HT1080 (cell line): ENCODE results near the gene PIGV. TPM values are rescaled to one million over a fixed set of nuclear protein-coding genes. Genes with fewer than 3 reads are reported as not detected.
A peak's percentile ranks its signal among the peaks of the same experiment; 100 is the strongest.
"Not testable (repeated sequence)": the region's sequence is repeated elsewhere in the genome, so short reads cannot be mapped to it uniquely, and the experiment has no call there.

ENCODE experiments used
- DNase-seq: peaks from one replicate; pipeline ENCODE4 v3.0.0-alpha.2; 2015; ENCODE audit warnings: low read depth
- total RNA-seq: library from RNA; depleted of rRNA; stranded (reverse); fragments of >200 nt; shearing (Covaris generic); gene quantifications from 2 replicates; pipeline ENCODE4 v1.2.3, GENCODE V29; 2014

Gene PIGV
- total RNA-seq, 1 experiment from 2014 or later, result 13.3 TPM

DNA sequence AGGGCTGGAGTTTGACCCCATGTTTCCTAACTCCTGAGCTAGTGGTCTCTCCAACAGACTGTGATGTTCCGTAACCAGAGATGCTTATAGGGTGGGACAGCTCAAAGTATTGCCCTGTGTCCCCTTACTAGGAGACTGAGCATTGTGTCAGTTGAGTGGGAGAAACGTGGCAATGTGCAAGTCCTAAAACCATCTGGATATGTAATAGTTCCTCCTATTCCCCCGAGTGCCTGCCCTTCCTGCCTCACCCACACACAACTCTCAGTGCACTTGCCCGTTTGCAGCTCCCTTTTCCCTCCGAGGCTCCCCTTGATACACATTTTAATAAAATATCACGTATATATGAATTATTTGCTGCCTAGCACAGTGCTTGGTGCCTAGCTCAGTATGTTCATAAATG is 3.4 kb downstream of the PIGV start:
- no peak for DNase-seq

DNA sequence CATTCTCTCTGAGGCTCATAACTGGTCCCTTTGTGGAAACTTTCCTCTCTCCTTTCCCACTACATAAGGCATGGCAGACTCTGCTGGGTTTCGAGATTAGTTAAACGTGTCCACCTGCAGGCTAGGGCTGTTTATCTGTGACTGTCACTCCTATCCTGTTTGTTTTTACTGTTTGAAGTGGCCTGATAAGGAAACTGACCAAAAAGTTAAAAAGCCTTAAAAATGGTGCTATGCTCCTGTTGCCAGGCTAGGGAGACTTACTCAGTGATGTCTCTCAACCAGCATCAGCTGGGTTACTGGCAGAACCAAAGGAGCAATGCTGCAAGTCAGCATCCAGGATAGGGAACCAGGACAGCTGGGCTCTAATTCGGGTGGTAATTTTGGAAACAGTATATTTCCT is 3.9 kb downstream of the PIGV start:
- DNase-seq, result no peak

DNA sequence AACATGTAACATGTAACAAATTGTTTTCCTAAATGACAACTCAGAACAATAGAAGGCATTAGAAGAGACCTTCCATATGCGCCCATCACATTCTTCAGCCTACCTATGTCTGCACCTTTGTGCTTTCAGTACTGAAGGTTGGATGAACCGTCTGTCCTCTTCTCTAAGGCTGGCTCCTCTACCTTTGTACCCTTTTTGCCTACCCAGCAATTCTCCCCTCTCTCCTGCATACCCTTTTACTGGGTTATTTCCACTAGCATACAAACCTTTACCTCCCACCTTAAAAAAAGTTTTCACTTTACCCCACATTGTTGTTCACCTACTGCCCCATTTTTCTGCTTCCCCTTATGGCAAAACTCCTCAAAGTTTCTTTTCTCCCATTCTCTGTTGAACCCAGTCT is 5.2 kb downstream of the PIGV start:
- no peak for DNase-seq

DNA sequence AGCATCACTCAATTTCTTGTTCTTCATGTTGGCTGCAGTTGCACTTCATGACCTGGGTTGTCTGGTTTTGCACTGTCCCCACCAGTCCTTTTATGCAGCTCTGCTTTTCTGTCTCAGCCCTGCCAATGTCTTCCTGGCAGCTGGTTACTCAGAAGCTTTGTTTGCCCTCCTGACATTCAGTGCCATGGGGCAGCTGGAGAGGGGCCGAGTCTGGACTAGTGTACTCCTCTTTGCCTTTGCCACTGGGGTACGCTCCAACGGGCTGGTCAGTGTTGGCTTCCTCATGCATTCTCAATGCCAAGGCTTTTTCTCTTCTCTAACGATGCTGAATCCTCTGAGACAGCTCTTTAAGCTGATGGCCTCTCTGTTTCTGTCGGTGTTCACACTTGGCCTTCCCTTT is 6.6 kb downstream of the PIGV start:
- no peak for DNase-seq

DNA sequence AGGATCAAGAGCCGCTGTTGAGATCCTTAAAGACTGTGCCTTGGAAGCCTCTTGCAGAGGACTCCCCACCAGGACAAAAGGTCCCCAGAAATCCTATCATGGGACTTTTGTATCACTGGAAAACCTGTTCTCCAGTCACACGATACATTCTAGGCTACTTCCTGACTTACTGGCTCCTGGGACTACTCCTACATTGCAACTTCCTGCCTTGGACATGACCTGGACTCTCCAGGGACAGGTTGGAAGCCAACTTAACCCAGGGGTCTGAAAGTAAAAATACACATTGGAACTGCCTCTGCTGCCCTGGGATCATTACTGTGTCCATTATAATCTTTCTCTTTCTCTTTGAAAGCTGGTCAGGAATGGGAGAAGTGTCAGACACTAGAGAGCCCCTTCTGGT is 9.9 kb downstream of the PIGV start:
- no peak for DNase-seq

DNA sequence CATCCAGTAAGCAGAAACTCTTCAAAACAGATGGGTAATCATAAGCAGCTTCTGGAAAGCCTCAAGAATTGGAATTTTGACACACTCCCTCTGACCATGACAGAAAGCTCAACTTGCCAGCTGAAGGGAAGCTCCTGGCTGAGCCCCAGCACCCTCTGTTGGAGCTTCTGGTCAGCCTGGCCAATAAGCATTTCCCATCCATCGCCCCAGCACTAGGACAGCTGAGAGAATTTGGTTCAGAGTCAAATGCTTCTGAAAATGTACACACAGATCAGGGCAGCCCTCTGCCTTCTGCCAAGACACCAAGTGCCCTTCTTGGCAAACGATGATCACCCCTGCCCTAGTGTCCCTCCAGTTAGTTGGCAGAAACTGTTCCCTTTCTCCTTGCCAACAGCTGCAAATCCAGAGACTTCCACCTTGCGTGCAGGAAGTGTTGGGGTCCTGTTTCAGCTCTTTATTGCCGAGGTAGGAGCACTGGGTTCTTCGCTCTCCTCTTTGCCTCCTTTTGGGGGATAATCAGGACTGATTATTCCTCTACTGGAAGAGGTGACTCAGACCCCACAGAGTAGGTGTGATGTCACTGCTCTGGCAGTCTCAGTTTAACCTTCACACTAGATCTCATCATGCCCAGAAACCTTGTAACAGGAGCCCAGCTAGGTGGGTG is 11.9 kb downstream of the PIGV start:
- DNase-seq, result peak; percentile 69

DNA sequence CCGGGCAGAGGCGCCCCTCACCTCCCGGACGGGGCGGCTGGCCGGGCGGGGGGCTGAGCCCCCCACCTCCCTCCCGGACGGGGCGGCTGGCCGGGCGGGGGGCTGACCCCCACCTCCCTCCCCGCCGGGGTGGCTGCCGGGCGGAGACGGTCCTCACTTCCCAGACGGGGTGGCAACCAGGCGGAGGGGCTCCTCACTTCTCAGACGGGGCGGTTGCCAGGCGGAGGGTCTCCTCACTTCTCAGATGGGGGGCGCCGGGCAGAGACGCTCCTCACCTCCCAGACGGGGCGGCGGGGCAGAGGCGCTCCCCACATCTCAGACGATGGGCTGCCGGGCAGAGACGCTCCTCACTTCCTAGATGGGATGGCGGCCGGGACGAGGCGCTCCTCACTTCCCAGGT is 16.2 kb downstream of the PIGV start:
- DNase-seq, result not testable (repeated sequence)

DNA sequence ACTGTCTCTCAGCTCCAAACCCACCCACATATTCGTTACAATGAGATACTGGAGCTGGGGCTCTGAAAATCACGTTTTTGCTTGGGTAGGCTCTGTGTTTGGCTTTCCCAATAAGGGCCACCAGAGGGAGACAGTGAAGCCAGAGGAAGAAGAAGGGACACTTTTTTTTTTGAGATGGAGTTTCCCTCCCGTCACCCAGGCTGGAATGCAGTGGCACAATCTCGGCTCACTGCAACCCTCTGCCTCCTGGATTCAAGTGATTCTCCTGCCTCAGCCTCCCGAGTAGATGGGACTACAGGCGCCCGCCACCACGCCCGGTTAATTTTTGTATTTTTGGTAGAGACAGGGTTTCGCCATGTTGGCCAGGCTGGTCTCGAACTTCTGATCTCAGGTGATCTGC is 22.4 kb downstream of the PIGV start:
- peak; percentile 70 for DNase-seq

DNA sequence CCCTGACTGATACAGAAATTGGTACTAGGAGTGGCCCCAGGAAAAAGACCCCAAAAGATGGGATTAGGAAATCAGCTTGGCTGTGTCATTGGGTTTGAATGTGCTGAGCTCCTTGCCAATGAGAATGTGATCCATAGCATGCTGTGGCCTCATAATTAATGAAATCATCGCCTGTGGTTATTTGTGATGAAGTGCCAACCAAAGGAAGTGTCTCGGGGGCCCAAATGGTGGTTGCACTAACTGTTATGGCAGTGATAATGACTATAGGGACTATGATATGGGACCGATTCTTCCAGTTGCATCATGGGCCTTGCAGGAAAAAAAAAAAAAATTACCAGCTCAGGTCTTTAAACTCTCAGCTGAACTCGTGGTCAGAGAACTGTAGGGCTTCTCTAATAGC is 23.3 kb downstream of the PIGV start:
- no peak for DNase-seq

DNA sequence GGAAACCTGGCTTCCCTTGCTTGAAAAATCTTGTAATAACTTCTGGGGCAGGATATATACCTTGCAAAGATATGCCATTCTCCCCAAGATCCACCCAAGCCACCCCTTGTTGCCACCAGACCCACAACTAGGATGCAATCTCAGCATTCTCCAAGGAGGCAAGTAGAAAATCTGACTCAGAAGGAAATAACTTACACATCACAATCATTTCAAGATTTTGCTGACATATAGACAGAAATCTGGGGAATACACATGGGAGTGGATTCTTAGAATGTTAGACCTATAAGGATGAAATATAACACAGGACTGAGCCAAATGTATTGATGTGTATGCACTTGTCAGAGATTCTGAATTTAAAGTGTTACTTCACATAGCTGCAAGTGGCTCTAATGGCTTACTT is 24.0 kb downstream of the PIGV start:
- DNase-seq, result no peak

DNA sequence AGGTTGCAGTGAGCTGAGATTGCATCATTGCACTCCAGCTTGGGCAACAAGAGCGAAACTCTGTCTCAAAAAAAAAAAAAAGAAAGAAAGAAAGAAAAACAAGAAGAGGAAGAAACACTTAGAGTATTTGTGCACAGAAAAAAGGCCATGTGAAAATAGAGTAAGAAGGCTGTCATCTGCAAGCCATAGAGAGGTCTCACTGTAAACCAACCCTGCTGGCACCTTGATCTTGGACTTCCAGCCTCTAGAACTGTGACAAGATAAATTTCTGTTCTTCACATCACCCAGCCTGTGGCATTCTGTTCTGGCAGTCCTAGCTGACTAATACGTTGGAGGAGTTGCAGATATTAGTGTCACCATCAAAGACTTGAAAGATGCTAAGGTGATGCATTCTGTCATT is 26.6 kb downstream of the PIGV start:
- no peak for DNase-seq

DNA sequence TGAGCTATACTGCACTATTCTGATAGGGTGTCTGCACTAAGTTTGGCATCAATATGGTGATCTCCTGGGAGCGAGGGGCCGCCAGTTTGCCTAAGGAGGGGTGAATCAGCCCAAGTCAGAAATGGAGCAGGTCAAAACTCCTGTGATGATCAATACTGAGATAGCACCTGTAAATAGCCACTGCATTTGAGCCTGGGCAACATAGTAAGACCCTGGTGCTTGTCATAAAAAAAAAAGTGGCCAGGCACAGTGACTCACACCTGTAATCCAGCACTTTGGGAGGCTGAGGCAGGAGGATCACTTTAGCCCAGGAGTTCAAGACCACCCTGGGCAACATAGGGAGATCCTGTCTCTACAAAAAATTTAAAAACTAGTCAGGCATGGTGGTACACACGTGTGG is 27.1 kb downstream of the PIGV start:
- DNase-seq, result no peak

DNA sequence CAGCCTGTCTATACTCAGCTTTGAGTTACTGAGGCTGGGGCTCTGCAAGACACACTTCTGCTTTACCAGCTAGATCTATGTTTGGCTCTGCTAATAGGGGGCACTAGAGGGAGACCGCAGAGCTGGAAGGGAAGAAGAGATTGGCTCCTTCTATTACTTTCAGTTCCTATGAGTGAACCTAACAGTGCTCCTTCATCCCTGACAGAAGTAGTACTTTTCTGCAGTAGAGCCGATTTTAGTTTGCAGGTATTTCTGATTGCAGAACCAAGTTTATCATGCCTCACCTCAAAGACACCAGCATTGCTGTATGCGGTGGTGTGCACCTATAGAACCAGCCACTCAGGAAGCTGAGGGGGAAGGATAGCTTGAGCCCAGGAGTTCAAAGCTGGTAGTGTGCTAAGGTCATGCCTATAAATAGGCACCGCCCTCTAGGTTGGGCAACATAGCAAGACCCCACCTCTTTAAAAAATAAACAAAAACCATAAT is 33.1 kb downstream of the PIGV start:
- DNase-seq, result no peak

DNA sequence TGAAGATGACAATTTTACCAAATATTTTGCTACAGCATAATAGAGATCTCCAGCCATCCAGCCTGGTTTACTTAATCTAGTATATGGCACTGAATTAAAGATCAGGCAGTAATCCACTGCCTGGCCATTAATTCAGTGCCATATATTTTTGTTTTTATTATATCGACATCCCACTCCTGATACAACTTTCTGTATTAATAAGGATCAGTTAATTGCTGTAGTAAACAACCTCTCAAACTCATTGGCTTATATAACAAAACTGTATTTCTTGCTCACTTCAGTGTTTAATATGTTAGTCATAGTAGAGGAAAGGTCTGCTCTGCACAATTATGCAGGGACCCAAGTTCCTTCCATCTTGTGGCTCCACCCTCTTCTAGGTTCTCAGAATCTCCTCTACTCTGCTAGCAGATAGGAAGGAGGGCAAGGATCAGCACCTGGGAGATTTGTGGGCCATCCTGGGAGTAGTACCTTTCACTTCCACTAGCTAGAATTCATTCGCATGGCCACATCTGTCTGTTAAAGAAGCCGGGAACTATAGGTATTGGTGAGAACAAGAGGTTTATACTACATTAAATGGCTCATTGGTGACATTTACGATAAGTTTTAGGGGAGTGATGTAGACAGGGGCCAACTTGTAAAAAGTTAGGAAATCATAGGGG is 35.1 kb downstream of the PIGV start:
- no peak for DNase-seq

DNA sequence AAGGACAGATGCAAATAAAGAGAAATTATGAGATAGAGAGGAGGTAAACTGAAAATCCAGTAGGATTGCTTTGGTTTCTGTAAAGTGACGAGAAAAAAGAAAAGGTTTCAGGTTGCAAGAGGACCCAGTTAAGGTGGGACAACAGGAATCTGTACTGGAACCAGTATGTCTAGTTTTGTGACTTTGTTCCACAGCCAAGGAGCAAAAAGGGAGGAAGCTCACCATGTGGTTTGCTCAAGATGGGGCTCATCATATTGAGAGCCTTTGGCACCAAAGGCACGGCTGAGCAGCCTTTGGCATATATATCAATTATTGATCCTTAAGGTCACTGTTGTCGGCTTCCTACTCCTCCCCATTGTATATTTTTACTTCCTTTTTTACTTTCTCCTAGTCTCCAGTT is 37.0 kb downstream of the PIGV start:
- DNase-seq, result no peak

DNA sequence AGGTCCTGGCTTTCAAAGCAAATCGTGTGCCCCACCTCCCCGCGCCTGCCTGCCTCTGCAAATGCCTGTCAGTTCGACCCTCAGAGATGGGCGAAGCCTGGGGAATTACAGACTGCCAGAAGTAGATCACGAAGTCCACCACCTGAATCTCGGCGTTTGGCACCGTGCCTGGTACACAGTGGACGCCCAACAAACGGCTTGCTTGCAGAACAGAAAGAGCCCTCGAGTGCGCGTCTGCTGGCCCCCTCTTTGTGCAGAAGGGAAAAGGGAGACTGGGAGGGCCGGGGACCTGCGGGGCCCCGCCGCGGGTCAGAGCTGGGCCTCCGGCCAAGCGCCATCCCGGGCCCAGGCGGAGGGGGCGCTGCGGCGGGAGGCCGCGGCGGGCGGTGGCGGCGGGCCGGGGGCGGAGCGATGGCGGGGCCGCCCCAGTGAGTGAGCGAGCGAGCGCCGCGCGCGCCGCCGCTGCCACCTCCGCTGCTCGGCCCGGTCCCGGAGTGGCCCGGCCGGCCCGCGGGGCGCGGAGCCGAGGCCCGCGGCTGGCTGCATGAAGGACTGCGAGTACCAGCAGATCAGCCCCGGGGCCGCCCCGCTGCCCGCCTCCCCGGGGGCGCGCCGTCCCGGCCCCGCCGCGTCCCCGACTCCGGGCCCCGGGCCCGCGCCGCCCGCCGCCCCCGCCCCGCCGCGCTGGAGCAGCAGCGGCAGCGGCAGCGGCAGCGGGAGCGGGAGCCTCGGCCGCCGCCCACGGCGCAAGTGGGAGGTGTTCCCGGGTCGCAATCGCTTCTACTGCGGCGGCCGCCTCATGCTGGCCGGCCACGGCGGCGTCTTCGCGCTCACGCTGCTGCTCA is 38.7 kb downstream of the PIGV start, which contains the start of gene ZDHHC18:
ZDHHC18 (plus strand) TSS at position 428 of the 845 bp plus-strand sequence; CDS start at position 545, 117 bp downstream.
- peak; percentile 24 for DNase-seq

DNA sequence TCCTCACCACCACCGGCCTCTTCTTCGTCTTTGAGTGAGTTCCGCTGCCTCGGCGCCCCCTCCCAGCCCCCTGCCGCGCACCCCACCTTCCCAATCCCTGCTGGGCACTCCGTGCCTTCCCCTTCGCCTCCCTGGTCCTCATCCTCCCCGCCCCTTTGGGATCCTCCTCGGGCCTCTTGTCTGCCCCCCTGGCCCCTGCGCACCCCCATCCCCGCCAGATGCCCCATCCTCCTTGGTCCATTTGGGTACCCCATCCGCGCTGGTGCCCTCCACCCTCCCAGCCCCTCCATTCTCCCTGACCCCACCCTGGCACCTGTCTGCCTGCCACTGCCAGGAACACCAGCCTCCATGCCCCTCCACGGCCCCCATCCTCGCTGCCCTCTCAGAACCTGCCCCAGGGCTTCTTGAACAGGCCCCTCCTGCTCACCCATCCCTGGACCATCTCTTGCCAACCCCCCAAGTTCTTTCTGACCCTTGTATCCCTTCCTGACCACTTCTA is 39.4 kb downstream of the PIGV start:
- DNase-seq, result no peak

DNA sequence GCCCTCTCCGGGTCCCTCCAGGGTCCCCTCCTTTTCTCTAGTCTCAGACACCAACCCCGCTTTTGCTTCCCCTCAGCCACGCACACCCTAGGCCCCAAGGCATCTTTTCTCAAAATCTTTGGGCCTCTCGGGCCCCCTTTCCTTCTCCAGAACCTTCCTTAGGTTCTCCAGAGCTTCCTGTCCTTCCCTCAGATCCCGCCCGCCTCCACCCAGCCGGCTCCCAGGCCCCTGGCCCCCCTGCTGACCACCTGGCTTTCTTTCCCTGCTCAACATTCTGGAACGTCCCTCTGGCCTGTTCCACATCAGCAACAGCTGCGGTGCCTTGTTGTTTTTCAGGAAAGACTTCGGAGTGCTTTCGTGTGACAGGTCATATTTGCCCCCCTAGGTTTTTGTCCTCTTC is 39.9 kb downstream of the PIGV start:
- DNase-seq, result no peak

DNA sequence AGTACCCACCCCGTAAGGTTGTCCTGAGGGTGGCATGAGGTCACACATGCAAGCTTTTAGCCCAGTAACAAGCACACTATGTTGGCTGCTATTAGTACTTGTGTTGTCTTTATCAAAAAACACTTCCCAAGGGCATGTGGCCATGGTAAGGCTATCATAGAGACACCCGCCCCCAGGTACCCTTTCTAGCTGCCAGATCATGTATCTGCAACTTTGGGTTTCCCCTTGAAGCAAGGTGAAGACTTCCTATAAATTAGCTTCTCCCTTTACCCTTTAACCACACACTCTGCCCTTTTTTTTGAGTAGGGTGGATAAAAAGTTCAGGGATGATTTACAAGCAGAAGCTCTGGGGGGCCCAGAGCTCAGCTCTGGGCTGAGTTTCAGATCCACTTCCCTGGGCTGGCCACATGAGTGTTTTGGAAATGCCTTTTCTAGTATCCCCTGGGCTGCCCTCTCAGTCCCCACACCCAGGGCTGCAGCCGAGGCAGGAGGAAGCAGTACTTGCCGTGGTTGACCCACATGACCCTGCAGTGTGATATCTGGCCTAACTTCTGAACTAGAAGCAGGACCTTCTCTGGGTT is 40.8 kb downstream of the PIGV start:
- no peak for DNase-seq

DNA sequence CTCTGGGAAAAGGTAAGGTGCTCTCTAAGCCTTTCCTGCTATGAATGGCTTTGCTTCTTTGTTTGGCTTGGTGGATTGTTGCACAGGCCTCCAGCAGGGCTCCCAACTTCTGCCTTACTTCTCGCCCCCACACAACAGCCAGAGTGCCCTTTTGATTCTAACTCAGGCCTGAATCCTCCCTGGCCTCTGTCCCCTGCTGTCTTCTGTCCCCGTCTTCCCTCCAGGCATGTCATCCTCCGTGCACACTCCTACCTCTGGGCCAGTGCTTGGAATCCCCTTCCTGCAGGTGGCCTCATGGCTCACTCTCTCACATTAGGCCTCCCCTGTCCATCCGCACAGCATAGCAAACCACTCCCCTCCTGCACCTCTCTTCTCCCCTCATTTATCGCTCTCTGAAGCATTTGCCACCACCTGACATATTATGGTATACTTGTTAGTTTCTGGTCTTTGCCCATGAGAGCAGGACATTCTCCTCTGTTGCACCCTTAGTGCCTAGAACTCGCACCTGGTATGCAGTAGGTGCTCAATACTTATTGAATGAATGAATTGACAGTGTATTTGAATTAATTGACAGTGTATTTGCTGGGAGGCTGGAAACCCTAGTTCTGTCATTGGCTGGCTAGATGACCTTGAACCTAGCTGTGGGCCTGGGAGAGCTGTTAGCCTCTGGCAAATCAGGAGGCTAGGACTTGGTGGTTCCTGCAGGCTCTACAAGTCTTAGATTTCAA is 41.6 kb downstream of the PIGV start:
- DNase-seq, result no peak

DNA sequence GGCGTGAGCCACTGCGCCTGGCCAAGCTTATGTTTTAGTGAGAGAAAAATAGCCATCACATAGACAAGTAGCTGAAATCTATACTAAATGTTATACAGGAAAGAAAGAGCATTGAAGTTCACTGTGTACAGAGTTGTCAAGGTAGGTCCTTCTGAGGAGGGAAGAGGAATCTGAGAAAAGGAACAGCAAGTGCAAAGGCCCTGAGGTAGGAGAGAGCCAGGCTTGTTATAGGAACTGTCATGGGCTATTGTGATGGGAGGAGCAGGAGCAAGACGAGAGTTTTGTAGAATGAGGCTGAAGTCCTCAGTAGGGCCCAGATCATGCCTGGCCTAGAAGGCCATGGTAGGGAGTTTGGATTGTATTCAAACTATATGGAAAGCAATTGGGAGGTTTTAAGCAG is 43.3 kb downstream of the PIGV start:
- no peak for DNase-seq
